ENCODE data around the gene SPRTN. TPM values are rescaled to one million over a fixed set of nuclear protein-coding genes. Genes with fewer than 3 reads are reported as not detected.

Gene SPRTN
- total and polyA plus RNA-seq, 4 donors = 2.1 to 8.9 (median 6.5) TPM

GRCh38 chr1:231387770-231388669, 49.9 kb downstream of the SPRTN start:
- Histone ChIP-seq H3K36me3 (ENCODE audit: control insufficient read depth in 4 of 4, insufficient read depth in 3 of 4, low read depth in 1 of 4, low read length in 3 of 4) (no peaks in the 10 kb centered on the region), H3K4me3 (ENCODE audit: low read depth in 1 of 3, low read length in 3 of 3) (no peak overlapping the region), H3K27me3 (ENCODE audit: control insufficient read depth in 4 of 4, insufficient read depth in 4 of 4, low read length in 3 of 4) (no peaks in the 10 kb centered on the region), H3K4me1 (ENCODE audit: control insufficient read depth in 4 of 4, insufficient read depth in 4 of 4, low read length in 3 of 4) (peaks cover 11 to 31% (median 23%) of the 10 kb centered on the region in 4 donors), H3K9ac (ENCODE audit: low read depth in 1 of 2, low read length in 2 of 2) (no peak overlapping the region), H3K27ac (ENCODE audit: low read depth in 1 of 2, low read length in 2 of 2) (no peak overlapping the region), H3K9me3 (ENCODE audit: control insufficient read depth in 4 of 4, low read length in 3 of 4) (no peaks in the 10 kb centered on the region)
- 80% methylated on average over 5 of the region's 5 CpGs for WGBS
- DNase-seq (ENCODE audit: low spot score) = no peak
- TF ChIP-seq YY1 (IDR thresholded peaks at IDR 0.05) (no peak), CTCF (IDR thresholded peaks at IDR 0.05; ENCODE audit: low read depth, low read length, missing input control) (no peak), NR2F2 (IDR thresholded peaks at IDR 0.05) (no peak), FOXA1 (IDR thresholded peaks at IDR 0.05) (no peak), HNF4A (conservative IDR thresholded peaks at IDR 0.05) (no peak), MAX (IDR thresholded peaks at IDR 0.05) (no peak), GABPA (IDR thresholded peaks at IDR 0.05 in 1 of 2, conservative IDR thresholded peaks at IDR 0.05 in 1 of 2) (no peak), TAF1 (conservative IDR thresholded peaks at IDR 0.05) (no peak), RAD21 (IDR thresholded peaks at IDR 0.05) (no peak), ZBTB33 (IDR thresholded peaks at IDR 0.05) (no peak), JUND (IDR thresholded peaks at IDR 0.05) (no peak)

- DNase-seq (ENCODE audit: low spot score) = no peak
- Histone ChIP-seq H3K27ac (ENCODE audit: low read depth in 1 of 2, low read length in 2 of 2) (no peak overlapping the region), H3K9me3 (ENCODE audit: control insufficient read depth in 4 of 4, low read length in 3 of 4) (no peaks in the 10 kb centered on the region), H3K27me3 (ENCODE audit: control insufficient read depth in 4 of 4, insufficient read depth in 4 of 4, low read length in 3 of 4) (no peaks in the 10 kb centered on the region), H3K36me3 (ENCODE audit: control insufficient read depth in 4 of 4, insufficient read depth in 3 of 4, low read depth in 1 of 4, low read length in 3 of 4) (no peaks in the 10 kb centered on the region), H3K9ac (ENCODE audit: low read depth in 1 of 2, low read length in 2 of 2) (no peak overlapping the region), H3K4me3 (ENCODE audit: low read depth in 1 of 3, low read length in 3 of 3) (no peak overlapping the region), H3K4me1 (ENCODE audit: control insufficient read depth in 4 of 4, insufficient read depth in 4 of 4, low read length in 3 of 4) (peaks cover 15 to 37% (median 29%) of the 10 kb centered on the region in 4 donors)
- WGBS = 46% methylated on average over 2 of the region's 2 CpGs
- TF ChIP-seq FOXA2 (IDR thresholded peaks at IDR 0.05) = no peak
- no peak for TF ChIP-seq RAD21 (IDR thresholded peaks at IDR 0.05)
- no peak for TF ChIP-seq EGR1 (IDR thresholded peaks at IDR 0.05; ENCODE audit: low read depth in 2 of 2)
- no peak for TF ChIP-seq REST (IDR thresholded peaks at IDR 0.05)
Observed at GRCh38 chr1:231390071-231390470, 52.0 kb downstream of the SPRTN start.
